Chondrocyte (in vitro differentiated cells): ENCODE measurements around the gene IL12B. TPM values are rescaled to one million over a fixed set of nuclear protein-coding genes. Genes with fewer than 3 reads are reported as not detected.

Experiments used
- DNase-seq: peaks from one replicate; pipeline ENCODE4 v3.0.0; 2021; ENCODE audit warnings: mixed read lengths, low spot score
- H3K27ac Mint-ChIP-seq: one replicate; pipeline ENCODE4 v1.8.0; 2021; ENCODE audit warnings: mild to moderate bottlenecking, moderate library complexity, mixed read lengths; ENCODE audit not compliant: unreplicated experiment
- H3K27me3 Mint-ChIP-seq: 2 replicates; pipeline ENCODE4 v1.8.0; 2021; ENCODE audit warnings: low read depth, mixed read lengths
- H3K36me3 Mint-ChIP-seq: 2 replicates; pipeline ENCODE4 v1.8.0; 2021; ENCODE audit warnings: low read depth, mixed read lengths
- H3K4me1 Mint-ChIP-seq: 2 replicates; pipeline ENCODE4 v1.8.0; 2021; ENCODE audit warnings: low read depth, mild to moderate bottlenecking, mixed read lengths
- H3K4me3 Mint-ChIP-seq: one replicate; pipeline ENCODE4 v1.8.0; 2021; ENCODE audit warnings: mild to moderate bottlenecking, moderate library complexity, mixed read lengths; ENCODE audit not compliant: unreplicated experiment
- H3K9me3 Mint-ChIP-seq: 2 replicates; pipeline ENCODE4 v1.8.0; 2021; ENCODE audit warnings: low read depth, mixed read lengths
- total RNA-seq: library from RNA; stranded (reverse); gene quantifications from 3 replicates; pipeline ENCODE4 v1.2.1, GENCODE V29; 2021
- TF ChIP-seq, protein P1 (sequence below): fragments of 200-600 bp; sonication (generic); IDR thresholded peaks from 2 replicates; pipeline ENCODE4 v1.5.0; 2021; ENCODE audit warnings: antibody characterized with exemption, mild to moderate bottlenecking, moderate library complexity

The IL12B gene
- total RNA-seq, 1 donor from 2014 or later = not detected

- no peaks in the 10 kb centered on the region for H3K36me3 Mint-ChIP-seq
- H3K27me3 Mint-ChIP-seq = peaks cover 17% of the 10 kb centered on the region
- no peak overlapping the region for H3K27ac Mint-ChIP-seq
- no peaks in the 10 kb centered on the region for H3K9me3 Mint-ChIP-seq
- no peaks in the 10 kb centered on the region for H3K4me1 Mint-ChIP-seq
- H3K4me3 Mint-ChIP-seq = no peak overlapping the region
- DNase-seq = no peak
- TF ChIP-seq, protein P1, sequence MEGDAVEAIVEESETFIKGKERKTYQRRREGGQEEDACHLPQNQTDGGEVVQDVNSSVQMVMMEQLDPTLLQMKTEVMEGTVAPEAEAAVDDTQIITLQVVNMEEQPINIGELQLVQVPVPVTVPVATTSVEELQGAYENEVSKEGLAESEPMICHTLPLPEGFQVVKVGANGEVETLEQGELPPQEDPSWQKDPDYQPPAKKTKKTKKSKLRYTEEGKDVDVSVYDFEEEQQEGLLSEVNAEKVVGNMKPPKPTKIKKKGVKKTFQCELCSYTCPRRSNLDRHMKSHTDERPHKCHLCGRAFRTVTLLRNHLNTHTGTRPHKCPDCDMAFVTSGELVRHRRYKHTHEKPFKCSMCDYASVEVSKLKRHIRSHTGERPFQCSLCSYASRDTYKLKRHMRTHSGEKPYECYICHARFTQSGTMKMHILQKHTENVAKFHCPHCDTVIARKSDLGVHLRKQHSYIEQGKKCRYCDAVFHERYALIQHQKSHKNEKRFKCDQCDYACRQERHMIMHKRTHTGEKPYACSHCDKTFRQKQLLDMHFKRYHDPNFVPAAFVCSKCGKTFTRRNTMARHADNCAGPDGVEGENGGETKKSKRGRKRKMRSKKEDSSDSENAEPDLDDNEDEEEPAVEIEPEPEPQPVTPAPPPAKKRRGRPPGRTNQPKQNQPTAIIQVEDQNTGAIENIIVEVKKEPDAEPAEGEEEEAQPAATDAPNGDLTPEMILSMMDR = no peak
Observed at GRCh38 chr5:159319363-159319762, 10.9 kb downstream of the IL12B start.

GRCh38 chr5:159318448-159318847, 11.8 kb downstream of the IL12B start:
- H3K4me3 Mint-ChIP-seq = no peak overlapping the region
- TF ChIP-seq, protein P1 = no peak
- no peak overlapping the region for H3K27ac Mint-ChIP-seq

DNA sequence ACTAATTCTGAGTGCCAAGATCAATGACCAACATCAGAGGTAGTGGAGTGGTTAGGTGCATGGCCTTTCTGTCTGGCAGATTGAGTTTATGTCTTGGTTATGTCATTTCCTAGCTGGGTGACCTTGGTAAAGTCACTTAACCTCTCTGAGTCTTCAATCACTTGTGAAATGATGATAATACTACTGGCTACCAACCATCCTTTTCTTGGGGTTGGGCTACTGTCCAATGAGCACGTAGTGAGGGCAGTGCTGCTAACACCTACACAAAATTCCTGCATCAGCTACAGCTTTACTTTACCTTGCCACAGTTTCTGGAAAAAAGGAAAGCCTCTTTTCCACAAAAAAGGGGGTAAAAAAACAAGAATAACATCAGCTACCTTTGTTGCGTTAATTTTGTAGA, 12.4 kb downstream of the IL12B start:
- Mint-ChIP-seq H3K36me3 (no peaks in the 10 kb centered on the region), H3K4me1 (no peaks in the 10 kb centered on the region), H3K9me3 (no peaks in the 10 kb centered on the region), H3K27ac (no peak overlapping the region), H3K27me3 (peaks cover 27% of the 10 kb centered on the region), H3K4me3 (no peak overlapping the region)
- TF ChIP-seq, protein P1 = no peak
- DNase-seq = no peak

More at GRCh38 chr5:159318448-159318847, 11.8 kb downstream of the IL12B start:
- no peaks in the 10 kb centered on the region for H3K4me1 Mint-ChIP-seq
- H3K36me3 Mint-ChIP-seq = no peaks in the 10 kb centered on the region
- peaks cover 21% of the 10 kb centered on the region for H3K27me3 Mint-ChIP-seq
- H3K9me3 Mint-ChIP-seq = no peaks in the 10 kb centered on the region
- DNase-seq = no peak

DNA sequence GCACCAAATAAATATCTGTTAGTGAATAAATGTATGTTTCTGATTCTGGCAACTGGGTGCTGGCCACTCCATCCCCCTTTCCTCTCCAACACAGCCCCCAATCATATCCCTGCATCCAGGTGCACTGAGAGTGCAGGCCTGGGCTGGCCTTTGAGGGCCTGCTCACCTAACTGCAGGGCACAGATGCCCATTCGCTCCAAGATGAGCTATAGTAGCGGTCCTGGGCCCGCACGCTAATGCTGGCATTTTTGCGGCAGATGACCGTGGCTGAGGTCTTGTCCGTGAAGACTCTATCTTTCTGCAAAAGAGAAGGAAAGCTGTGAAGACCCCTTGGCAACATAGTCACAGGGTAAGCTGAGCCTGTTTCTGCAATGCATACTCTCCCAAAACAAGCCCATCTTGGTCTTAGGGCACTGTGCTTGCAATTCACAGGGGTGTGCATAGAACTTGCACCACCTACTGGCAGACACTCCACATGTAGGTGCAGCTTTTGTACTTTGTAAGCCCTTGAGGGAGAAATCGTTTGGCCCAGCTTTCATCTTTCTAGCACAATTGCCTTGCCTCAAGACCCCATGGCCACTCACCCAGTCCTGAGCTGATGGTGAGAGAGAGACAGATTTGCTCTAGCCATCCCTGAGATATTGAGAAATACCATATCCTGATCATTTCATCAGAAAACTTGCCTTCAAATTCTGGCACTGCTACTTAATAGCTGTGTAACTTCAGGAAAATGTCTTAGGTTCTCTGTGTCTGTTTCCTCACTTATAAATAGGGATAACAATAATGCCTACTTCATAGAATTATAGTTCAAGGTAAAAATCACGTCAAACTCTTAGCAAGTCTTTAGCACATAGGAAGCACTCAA, 13.5 kb downstream of the IL12B start:
- H3K4me1 Mint-ChIP-seq = no peaks in the 10 kb centered on the region
- H3K27ac Mint-ChIP-seq = no peak overlapping the region
- H3K27me3 Mint-ChIP-seq = peaks cover 33% of the 10 kb centered on the region
- TF ChIP-seq, protein P1 = peak; percentile 85
- no peak overlapping the region for H3K4me3 Mint-ChIP-seq
- H3K9me3 Mint-ChIP-seq = no peaks in the 10 kb centered on the region
- no peaks in the 10 kb centered on the region for H3K36me3 Mint-ChIP-seq
- DNase-seq = no peak

- no peak overlapping the region for H3K4me3 Mint-ChIP-seq
- TF ChIP-seq, protein P1 = no peak
- H3K4me1 Mint-ChIP-seq = peaks cover 5% of the 10 kb centered on the region
- peaks cover 1% of the 10 kb centered on the region for H3K36me3 Mint-ChIP-seq
- DNase-seq = no peak
- H3K27ac Mint-ChIP-seq = no peak overlapping the region
- H3K9me3 Mint-ChIP-seq = no peaks in the 10 kb centered on the region
- peaks cover 48% of the 10 kb centered on the region for H3K27me3 Mint-ChIP-seq
Observed at GRCh38 chr5:159313197-159313596, 17.1 kb downstream of the IL12B start.
